Erythroblast (primary cell): ENCODE results near the gene ADCY1.

Experiments used
- GATA1 ChIP-seq: IDR thresholded peaks from 2 replicates; pipeline ENCODE4 v1.6.1; 2011; ENCODE audit warnings: low read depth, mild to moderate bottlenecking, control low read depth, low read length, moderate library complexity
- POLR2A ChIP-seq: IDR thresholded peaks from 2 replicates; pipeline ENCODE4 v1.6.1; 2011; ENCODE audit warnings: mild to moderate bottlenecking, low read length

DNA sequence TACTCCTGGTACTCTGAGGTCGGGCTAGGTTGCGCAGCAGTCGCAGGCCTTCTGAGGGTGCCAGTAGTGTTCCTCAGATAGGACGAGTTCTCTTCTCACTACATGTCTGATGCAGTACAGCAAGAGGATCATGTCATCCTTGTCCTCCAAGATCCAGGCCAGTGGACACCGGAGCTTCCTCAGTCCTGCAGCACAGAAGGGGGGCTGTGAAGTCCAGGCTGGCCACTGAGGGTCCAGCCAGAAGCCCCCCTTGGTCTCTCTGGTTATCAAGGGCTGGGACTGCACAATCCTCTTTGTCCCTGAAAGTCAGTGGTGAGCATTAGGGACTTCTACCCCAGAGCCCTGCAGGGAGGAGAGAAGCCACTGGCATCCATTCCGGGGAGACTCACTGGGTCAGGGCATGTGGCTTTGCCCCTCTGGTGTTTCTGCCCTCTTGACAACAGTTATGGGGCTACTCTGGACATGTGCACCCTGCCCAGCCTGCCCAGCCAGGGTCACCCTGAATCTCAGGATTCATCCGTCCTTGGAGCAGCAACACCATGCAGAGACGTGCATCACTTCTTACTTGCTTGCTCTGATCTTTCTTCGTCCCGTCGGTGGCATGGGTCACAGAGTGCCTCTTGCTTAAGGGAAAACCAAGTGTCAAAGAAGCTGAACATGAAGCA is 125.7 kb downstream of the ADCY1 start:
- TF ChIP-seq POLR2A, result no peak
- TF ChIP-seq GATA1, result no peak
